Measurements from ENCODE around the gene OR6B3.
"Not testable (repeated sequence)": the region's sequence is repeated elsewhere in the genome, so short reads cannot be mapped to it uniquely, and the experiment has no call there.

The OR6B3 gene
- 0 reads per million in 2 donors for total RNA-seq

- DNase-seq: no peak
These were observed at the start of gene OR6B3 for GRCh38 chr2:240053173-240054155. Gene OR6B3 (minus strand): TSS chr2:240053521.

GRCh38 chr2:240098349-240098748, 45.0 kb upstream of the OR6B3 start:
- DNase-seq: no peak

GRCh38 chr2:240095556-240096523, 42.5 kb upstream of the OR6B3 start:
- no peak for DNase-seq

- no peak for DNase-seq
These were observed 36.0 kb upstream of the OR6B3 start for GRCh38 chr2:240089306-240089705.

GRCh38 chr2:240086563-240086962, 33.2 kb upstream of the OR6B3 start:
- DNase-seq: no peak

- DNase-seq: no peak
These were observed 25.3 kb upstream of the OR6B3 start for GRCh38 chr2:240078631-240079030.

- DNase-seq: no peak
These were observed 24.1 kb upstream of the OR6B3 start for GRCh38 chr2:240077442-240077841.

- DNase-seq: no peak
These were observed 21.2 kb upstream of the OR6B3 start for GRCh38 chr2:240074545-240074944.

GRCh38 chr2:240070907-240071306, 17.6 kb upstream of the OR6B3 start:
- DNase-seq: no peak

- DNase-seq: no peak
These were observed 16.5 kb upstream of the OR6B3 start for GRCh38 chr2:240069829-240070228.

- no peak for DNase-seq
These were observed 14.9 kb upstream of the OR6B3 start for GRCh38 chr2:240068193-240068592.

GRCh38 chr2:240066489-240066888, 13.2 kb upstream of the OR6B3 start:
- DNase-seq: no peak

- DNase-seq: no peak
These were observed 11.6 kb upstream of the OR6B3 start for GRCh38 chr2:240064898-240065297.

GRCh38 chr2:240060977-240061591, 7.8 kb upstream of the OR6B3 start:
- DNase-seq: peak in 2 of 5 experiments; percentile 10 to 50

GRCh38 chr2:240056678-240057077, 3.4 kb upstream of the OR6B3 start:
- no peak for DNase-seq

- DNase-seq: no peak
These were observed 2.0 kb upstream of the OR6B3 start for GRCh38 chr2:240055177-240055917.

GRCh38 chr2:240052524-240052923, 797 bp downstream of the OR6B3 start:
- no peak for DNase-seq

- DNase-seq: no peak
These were observed 1.6 kb downstream of the OR6B3 start for GRCh38 chr2:240051697-240052096.

- DNase-seq: no peak
These were observed 3.0 kb downstream of the OR6B3 start for GRCh38 chr2:240050278-240050677.

- no peak for DNase-seq
These were observed 5.1 kb downstream of the OR6B3 start for GRCh38 chr2:240048237-240048636.

- no peak for DNase-seq
These were observed 8.2 kb downstream of the OR6B3 start for GRCh38 chr2:240045098-240045497.

- not testable (repeated sequence) for DNase-seq
These were observed 9.2 kb downstream of the OR6B3 start for GRCh38 chr2:240044096-240044495.
